Aorta (tissue), 5 donors: ENCODE results near the gene KIF26A. TPM values are rescaled to one million over a fixed set of nuclear protein-coding genes. Genes with fewer than 3 reads are reported as not detected.

Experiments
- ATAC-seq: fragments of 200-7000 bp; cut with Tn5 transposase; one replicate; pipeline ENCODE4 v1.9.1; 2022; ENCODE audit warnings: moderate library complexity; ENCODE audit not compliant: low FRiP score
- DNase-seq, 2 donors: peaks; one replicate each; pipeline ENCODE4 v3.0.0-alpha.2; 2020
- H3K27ac ChIP-seq, 2 donors: one replicate each; pipeline ENCODE4 v1.5.1; 2013; ENCODE audit warnings: low read length in 2 of 2, mild to moderate bottlenecking in 2 of 2, moderate library complexity in 2 of 2, control low read depth in 1 of 2, inconsistent platforms in 1 of 2, low read depth in 1 of 2
- H3K27me3 ChIP-seq, 2 donors: one replicate each; pipeline ENCODE4 v1.6.1; 2013; ENCODE audit warnings: control low read depth in 1 of 2, low read length in 1 of 2, mild to moderate bottlenecking in 1 of 2, moderate library complexity in 1 of 2; ENCODE audit not compliant: insufficient read depth in 2 of 2, control insufficient read depth in 1 of 2
- H3K36me3 ChIP-seq, 2 donors: one replicate each; pipeline ENCODE4 v1.6.1; 2013; ENCODE audit warnings: control low read depth in 1 of 2, low read length in 1 of 2, mild to moderate bottlenecking in 1 of 2; ENCODE audit not compliant: insufficient read depth in 2 of 2, control insufficient read depth in 1 of 2
- H3K4me1 ChIP-seq, 2 donors: one replicate each; pipeline ENCODE4 v1.6.1; 2013; ENCODE audit warnings: low read length in 2 of 2, control low read depth in 1 of 2, mild to moderate bottlenecking in 1 of 2, moderate library complexity in 1 of 2; ENCODE audit not compliant: insufficient read depth in 2 of 2, control insufficient read depth in 1 of 2
- H3K4me3 ChIP-seq, 2 donors: one replicate each; pipeline ENCODE4 v1.5.1; 2013; ENCODE audit warnings: low read length in 2 of 2, control low read depth in 1 of 2, mild to moderate bottlenecking in 1 of 2
- H3K9me3 ChIP-seq: one replicate; pipeline ENCODE4 v1.6.1; 2013; ENCODE audit warnings: mild to moderate bottlenecking, low read length; ENCODE audit not compliant: control insufficient read depth
- whole genome bisulfite sequencing, 2 donors: extraction: QIAGEN DNeasy Blood & Tissue Kit; methylation state at CpG; one replicate each; pipeline ENCODE4 v1.1.7; 2013; 5-methylcytosine and 5-hydroxymethylcytosine counted together
- intact Hi-C, 2 donors: fragments of 100-400 bp; cut with DNase I; formaldehyde crosslinking; loops; one replicate each; pipeline versions ENCODE4 v1.14.2 to v1.15.0; 2022
- long read RNA-seq, 2 donors: library from polyadenylated mRNA; unstranded; transcript quantifications; one replicate each; pipeline ENCODE4 v2.0.0, GENCODE V29; 2020 to 2021
- polyA plus RNA-seq, 2 donors: library from polyadenylated mRNA; stranded (reverse); fragments of 200-250 nt; gene quantifications; one replicate each; pipeline ENCODE4 v1.2.3, GENCODE V29; 2013
- total RNA-seq, 2 donors: library from RNA; stranded (reverse); fragmentation: NEBNext Ultra II Directional; extraction: Animal tissue kit (Norgen Biotek cat#: 25700); gene quantifications; one replicate each; pipeline ENCODE4 v1.2.1, GENCODE V29; 2021
- donor health status: healthy with polysubstance abuse.
- donor health status: Bipolar disorder and iron deficiency.
- donor health status: DM: no; HTN: no; CAD: no.
- donor health status: DM: no; HTN: no; CAD: no.
- donor health status: DM: yes; HTN: yes; CAD: no.

KIF26A gene
- total RNA-seq (1 to 10 TPM; 4.6 to 8.3 TPM), polyA plus RNA-seq (1 to 10 TPM in 1 of 2 donors, under 1 TPM in 1; 0.13 to 1.9 TPM)
- long read RNA-seq, donor 1, partial matches to known transcripts: 3 of 3 reads
- long read RNA-seq, donor 1, other reads (novel, unspliced or antisense): 0 of 3 reads
- long read RNA-seq, donor 2, partial matches to known transcripts: 10 of 13 reads
- long read RNA-seq, donor 2, other reads (novel, unspliced or antisense): 3 of 13 reads

DNA sequence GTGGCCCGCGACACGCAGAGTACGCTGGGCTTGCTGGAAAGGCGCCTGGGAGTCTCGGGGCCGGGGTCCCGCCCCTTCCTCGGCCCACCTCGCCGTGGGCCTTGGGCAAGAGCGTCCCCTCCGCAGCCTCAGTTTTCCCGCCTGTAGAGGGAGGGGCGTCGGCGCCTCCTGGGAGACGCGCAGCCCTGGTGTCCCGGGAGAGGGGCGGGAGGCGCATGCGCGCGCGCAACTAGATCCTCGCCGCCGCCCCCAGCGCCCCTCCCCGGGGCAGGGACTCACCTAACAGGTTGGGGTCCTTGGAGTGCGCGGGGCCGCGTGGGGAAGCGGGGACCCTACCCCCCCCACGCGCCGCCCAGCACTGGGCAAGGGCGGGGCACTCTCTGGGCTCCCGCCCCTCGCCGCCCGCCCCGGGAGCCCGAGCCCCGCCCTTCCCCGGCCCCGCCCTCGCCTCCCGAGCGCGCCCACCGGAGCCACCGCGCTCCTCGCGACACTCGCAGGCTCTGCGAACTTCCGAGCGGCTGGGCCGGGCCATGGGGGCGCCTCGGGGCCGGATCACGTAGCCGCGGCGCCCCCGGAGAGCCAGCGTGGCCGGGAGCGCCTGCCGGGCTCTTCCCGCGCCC, at the start of gene KIF26A:
Gene KIF26A (plus strand): TSS at position 490 of the 620 bp plus-strand sequence. CDS start 136 bp downstream, outside the sequence.
- Histone ChIP-seq H3K27ac (no peak within 1 kb of the TSS), H3K36me3 (no peaks in the 10 kb centered on the region), H3K9me3 (no peaks in the 10 kb centered on the region), H3K4me3 (peak within 1 kb of the TSS; percentile 5 to 21), H3K27me3 (no peaks in the 10 kb centered on the region), H3K4me1 (no peaks in the 10 kb centered on the region)
- intact Hi-C loops: loop anchor here (5.0 kb wide), 2 partner anchors 424 to 499 kb away; no protein-coding TSS in a partner anchor
- peak; percentile 47 to 77 for DNase-seq
- 0 to 1% methylated on average over 52 to 77 of the region's 77 CpGs for WGBS, 2 donors
- peak; percentile 45 for ATAC-seq

DNA sequence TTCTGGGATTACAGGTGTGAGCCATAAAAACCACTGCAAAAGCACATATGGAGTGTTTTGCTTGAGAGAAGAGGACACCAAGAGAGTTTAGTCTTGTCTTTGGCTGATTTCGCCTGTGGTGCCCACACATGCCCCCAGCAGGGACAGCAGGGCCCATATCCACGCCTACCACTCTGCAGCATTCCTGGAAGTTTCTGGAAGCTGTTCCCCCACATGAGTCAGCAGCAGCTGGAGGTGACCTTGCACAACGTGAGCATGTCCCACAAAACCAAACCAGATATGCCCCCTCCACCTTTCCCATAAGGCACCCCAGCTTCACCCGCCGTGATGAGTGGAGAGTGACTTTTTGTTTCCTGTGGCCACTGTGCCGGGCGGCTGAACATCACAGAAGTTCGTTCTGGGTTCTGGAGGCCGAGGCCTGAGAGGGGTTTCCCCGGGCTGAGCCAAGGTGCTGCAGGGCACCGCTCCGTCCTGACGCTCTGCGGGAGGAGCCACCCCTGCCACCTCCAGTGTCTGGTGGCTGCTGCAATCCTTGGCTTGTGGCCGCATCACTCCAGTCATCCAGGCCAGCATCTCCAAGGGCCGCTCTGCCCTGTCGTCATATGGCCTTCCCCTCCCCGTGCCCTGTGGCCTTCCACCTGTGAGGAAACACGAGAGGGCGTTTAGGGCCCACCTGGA, 48.2 kb upstream of the KIF26A start:
- Histone ChIP-seq H3K4me3 (no peak overlapping the region), H3K27me3 (no peaks in the 10 kb centered on the region), H3K27ac (no peak overlapping the region), H3K36me3 (no peaks in the 10 kb centered on the region), H3K4me1 (no peaks in the 10 kb centered on the region), H3K9me3 (no peaks in the 10 kb centered on the region)
- WGBS, 2 donors: 96 to 97% methylated on average over 20 of the region's 20 CpGs
- intact Hi-C loops: no loop called here
- ATAC-seq: no peak
- DNase-seq: peak in 1 of 2 donors; percentile 73

DNA sequence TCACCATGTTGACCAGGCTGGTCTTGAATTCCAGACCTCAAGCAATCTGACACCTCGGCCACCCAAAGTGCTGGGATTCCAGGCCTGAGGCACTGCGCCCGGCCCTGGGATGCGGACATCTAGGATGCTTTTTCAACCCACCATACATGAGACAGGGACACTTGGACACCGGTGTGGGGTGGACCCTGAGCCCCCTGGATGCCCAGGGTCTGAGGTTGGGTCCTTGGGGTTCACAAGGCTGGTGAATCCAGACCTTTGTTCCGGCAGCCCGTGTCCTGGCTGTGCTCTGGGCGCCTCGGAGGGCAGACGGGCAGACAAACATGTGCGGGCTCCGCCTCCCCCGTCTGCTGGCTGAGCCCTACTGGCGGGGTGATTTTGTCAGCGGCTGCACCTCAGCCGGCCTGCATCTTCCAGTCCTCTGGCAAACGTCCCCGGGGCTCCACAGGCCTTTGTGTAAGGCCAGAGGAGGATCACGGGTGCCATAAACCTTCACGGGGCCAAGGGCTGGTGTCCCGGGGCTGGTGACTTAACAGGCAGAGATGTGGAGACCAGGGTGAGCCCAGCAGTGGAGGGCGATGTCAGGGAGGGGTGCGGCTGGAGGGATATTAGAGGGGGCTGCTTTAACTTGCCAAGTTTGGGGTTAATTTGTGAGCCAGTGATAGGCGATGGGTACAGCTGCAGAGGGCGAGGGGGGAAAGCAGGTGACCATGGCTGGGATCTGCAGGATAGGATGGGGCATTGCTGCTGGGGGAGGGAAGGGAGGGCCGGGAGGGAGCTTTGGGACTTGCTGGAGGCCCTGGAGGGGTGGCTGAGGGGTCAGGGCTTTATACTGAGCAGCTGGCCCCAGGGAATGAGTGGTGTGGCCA, 47.1 kb upstream of the KIF26A start:
- no peaks in the 10 kb centered on the region for H3K9me3 ChIP-seq
- DNase-seq (peak; percentile 46 to 57), ATAC-seq (no peak)
- no peak overlapping the region for H3K27ac ChIP-seq
- H3K36me3 ChIP-seq: no peaks in the 10 kb centered on the region
- no peak overlapping the region for H3K4me3 ChIP-seq
- H3K4me1 ChIP-seq: no peaks in the 10 kb centered on the region
- no peaks in the 10 kb centered on the region for H3K27me3 ChIP-seq
- intact Hi-C loops: no loop called here
- 45 to 52% methylated on average over 26 of the region's 26 CpGs for WGBS, 2 donors

DNA sequence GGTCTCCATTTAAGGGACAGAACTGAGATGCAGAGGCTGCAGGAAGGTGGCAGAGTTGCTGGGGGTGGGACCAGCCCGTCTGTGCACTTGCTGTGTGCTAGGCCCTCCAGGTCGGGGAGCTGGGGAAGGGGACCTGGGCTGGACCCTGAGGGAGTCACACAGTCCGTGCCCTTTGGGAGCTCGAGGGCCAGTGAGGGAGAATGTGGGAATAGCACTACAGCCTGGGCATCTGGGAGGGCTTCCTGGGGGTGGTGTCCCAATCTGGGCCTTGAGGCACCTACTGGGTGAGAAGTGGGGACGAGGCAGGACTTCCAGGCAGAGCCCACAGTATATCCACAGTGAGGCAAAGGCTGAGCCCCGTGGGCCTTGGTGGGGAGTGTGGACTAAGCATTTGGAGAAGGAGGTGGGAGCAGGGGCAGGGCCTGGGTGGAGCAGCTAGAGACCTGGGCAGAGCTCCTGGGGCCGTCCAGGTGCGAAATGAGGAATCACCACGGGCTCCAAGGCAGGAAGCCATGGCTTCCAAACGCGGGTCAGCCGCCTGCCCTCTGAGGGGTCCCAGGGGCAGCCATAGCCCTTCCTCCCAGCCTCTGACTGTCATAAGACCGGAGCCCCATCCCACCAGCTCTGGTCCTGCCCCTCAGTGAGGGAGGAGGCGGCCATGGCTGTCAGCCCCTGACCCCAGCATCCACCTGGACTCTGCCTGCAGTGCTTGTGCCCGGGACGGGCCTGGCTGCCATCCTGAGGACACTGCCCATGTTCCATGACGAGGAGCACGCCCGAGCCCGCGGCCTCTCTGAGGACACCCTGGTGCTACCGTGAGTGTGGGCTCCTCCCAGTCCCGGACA, 46.2 kb upstream of the KIF26A start:
- DNase-seq (peak; percentile 46 to 71), ATAC-seq (no peak)
- intact Hi-C loops: no loop called here
- H3K27ac ChIP-seq: no peak overlapping the region
- no peaks in the 10 kb centered on the region for H3K9me3 ChIP-seq
- no peaks in the 10 kb centered on the region for H3K36me3 ChIP-seq
- no peaks in the 10 kb centered on the region for H3K4me1 ChIP-seq
- H3K4me3 ChIP-seq: no peak overlapping the region
- H3K27me3 ChIP-seq: no peaks in the 10 kb centered on the region
- WGBS, 2 donors: 91 to 93% methylated on average over 22 to 23 of the region's 23 CpGs

GRCh38 chr14:104092931-104093365, 45.4 kb upstream of the KIF26A start:
- intact Hi-C loops: no loop called here
- H3K36me3 ChIP-seq: no peaks in the 10 kb centered on the region
- H3K9me3 ChIP-seq: no peaks in the 10 kb centered on the region
- no peak overlapping the region for H3K4me3 ChIP-seq
- H3K4me1 ChIP-seq: no peaks in the 10 kb centered on the region
- DNase-seq (peak; percentile 38 to 62), ATAC-seq (no peak)
- 82 to 85% methylated on average over 11 of the region's 11 CpGs for WGBS, 2 donors
- H3K27ac ChIP-seq: no peak overlapping the region
- H3K27me3 ChIP-seq: no peaks in the 10 kb centered on the region

DNA sequence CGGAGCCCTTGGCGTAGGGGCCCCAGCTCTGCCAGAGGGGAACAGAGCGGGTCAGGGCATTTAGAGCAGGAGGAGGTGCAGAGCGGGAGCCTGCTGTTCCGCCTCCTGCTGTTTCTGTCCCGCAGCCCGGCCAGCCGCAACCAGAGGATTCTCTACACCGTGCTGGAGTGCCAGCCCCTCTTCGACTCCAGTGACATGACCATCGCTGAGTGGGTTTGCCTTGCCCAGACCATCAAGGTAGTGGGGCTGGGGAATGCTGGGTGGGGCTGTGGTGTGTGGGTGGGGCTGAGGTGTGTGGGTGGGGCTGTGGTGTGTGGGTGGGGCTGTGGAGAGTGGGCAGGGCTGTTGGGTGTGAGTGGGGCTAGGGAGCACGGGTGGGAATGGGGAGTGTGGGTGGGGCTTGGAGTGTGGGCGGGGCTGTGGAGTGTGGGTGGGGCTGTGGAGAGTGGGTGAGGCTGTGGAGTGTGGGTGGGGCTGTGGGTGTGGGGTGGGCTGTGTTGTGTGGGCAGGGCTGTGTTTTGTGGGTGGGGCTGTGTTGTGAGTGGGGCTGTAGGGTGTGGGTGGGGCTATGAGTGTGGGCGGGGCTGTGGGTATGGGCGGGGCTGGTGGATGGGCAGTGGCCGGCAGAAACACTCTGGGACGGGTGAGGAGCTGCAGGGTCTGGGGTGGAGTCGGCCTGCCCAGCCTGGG, 44.9 kb upstream of the KIF26A start:
- Histone ChIP-seq H3K36me3 (no peaks in the 10 kb centered on the region), H3K4me3 (no peak overlapping the region), H3K27me3 (no peaks in the 10 kb centered on the region), H3K9me3 (no peaks in the 10 kb centered on the region), H3K27ac (no peak overlapping the region), H3K4me1 (no peaks in the 10 kb centered on the region)
- intact Hi-C loops: no loop called here
- DNase-seq: peak; percentile 35 to 62
- WGBS, 2 donors: 70 to 72% methylated on average over 18 of the region's 18 CpGs
- no peak for ATAC-seq

GRCh38 chr14:104094056-104094708, 44.2 kb upstream of the KIF26A start:
- H3K36me3 ChIP-seq: no peaks in the 10 kb centered on the region
- no peaks in the 10 kb centered on the region for H3K27me3 ChIP-seq
- DNase-seq: peak in 1 of 2 donors; percentile 34
- ATAC-seq: no peak
- no peaks in the 10 kb centered on the region for H3K9me3 ChIP-seq
- intact Hi-C loops: no loop called here
- no peak overlapping the region for H3K4me3 ChIP-seq
- 65 to 68% methylated on average over 19 to 20 of the region's 20 CpGs for WGBS, 2 donors
- no peaks in the 10 kb centered on the region for H3K4me1 ChIP-seq
- no peak overlapping the region for H3K27ac ChIP-seq
